GM20000 (cell line): ENCODE data around the gene CKAP4.

Experiments
- DNase-seq: peaks from one replicate; pipeline ENCODE4 v3.0.0; 2012; ENCODE audit warnings: low spot score
- CTCF ChIP-seq: IDR thresholded peaks from 2 replicates; pipeline ENCODE4 v1.5.1; 2012; ENCODE audit warnings: mild to moderate bottlenecking, control low read depth; ENCODE audit errors: extremely low read depth, missing control alignments

CKAP4 gene

GRCh38 chr12:106213662-106214061, 34.2 kb downstream of the CKAP4 start:
- DNase-seq, result no peak
- TF ChIP-seq CTCF, result no peak

- no peak for DNase-seq
- TF ChIP-seq CTCF, result no peak
These were observed 35.8 kb downstream of the CKAP4 start for GRCh38 chr12:106211973-106212372.

GRCh38 chr12:106205208-106206069, 42.4 kb downstream of the CKAP4 start:
- no peak for TF ChIP-seq CTCF
- no peak for DNase-seq

- no peak for DNase-seq
- no peak for TF ChIP-seq CTCF
These were observed 43.5 kb downstream of the CKAP4 start for GRCh38 chr12:106204312-106204711.

GRCh38 chr12:106197906-106198623, 49.8 kb downstream of the CKAP4 start:
- TF ChIP-seq CTCF, result no peak
- DNase-seq, result no peak

- TF ChIP-seq CTCF, result no peak
- DNase-seq, result no peak
These were observed 52.2 kb downstream of the CKAP4 start for GRCh38 chr12:106195621-106196027.

GRCh38 chr12:106194351-106194750, 53.5 kb downstream of the CKAP4 start:
- TF ChIP-seq CTCF, result no peak
- DNase-seq, result no peak
